Upper lobe of left lung (tissue), 6 donors: ENCODE results near the gene PGM2L1. TPM values are rescaled to one million over a fixed set of nuclear protein-coding genes. Genes with fewer than 3 reads are reported as not detected.

Experiments used
- ATAC-seq, 2 donors: fragments of 200-7000 bp; cut with Tn5 transposase; one replicate each; pipeline ENCODE4 v1.9.1; 2022; ENCODE audit warnings: mild to moderate bottlenecking in 2 of 2, moderate library complexity in 2 of 2; ENCODE audit not compliant: low FRiP score in 2 of 2
- DNase-seq, 2 donors: peaks; one replicate each; pipeline ENCODE4 v3.0.0-alpha.2; 2019 to 2020
- H3K27ac ChIP-seq, 4 donors: fragments of 200-600 bp; sonication (generic); one replicate each; pipeline ENCODE4 v1.5.1; 2016 to 2019
- H3K27me3 ChIP-seq, 4 donors: fragments of 200-600 bp; sonication (generic); one replicate each; pipeline ENCODE4 v1.5.1; 2017 to 2019
- H3K36me3 ChIP-seq, 4 donors: fragments of 200-600 bp; sonication (generic); one replicate each; pipeline ENCODE4 v1.5.1; 2016 to 2019
- H3K4me1 ChIP-seq, 4 donors: fragments of 200-600 bp; sonication (generic); one replicate each; pipeline ENCODE4 v1.5.1; 2018 to 2019
- H3K4me3 ChIP-seq, 4 donors: fragments of 200-600 bp; sonication (generic); one replicate each; pipeline ENCODE4 v1.5.1; 2017 to 2019; ENCODE audit warnings: mild to moderate bottlenecking in 2 of 4, moderate library complexity in 1 of 4
- H3K9me3 ChIP-seq, 4 donors: fragments of 200-600 bp; sonication (generic); one replicate each; pipeline ENCODE4 v1.5.1; 2018 to 2019
- EP300 ChIP-seq, 4 donors: sonication (generic); formaldehyde crosslinking; IDR thresholded peaks; one replicate each; pipeline ENCODE4 v1.5.1; 2017; ENCODE audit warnings: antibody characterized with exemption in 4 of 4, control low read depth in 2 of 4
- POLR2A ChIP-seq, 4 donors: fragments of 450-650 bp; IDR thresholded peaks; one replicate each; pipeline ENCODE4 v1.5.1; 2016 to 2017; ENCODE audit warnings: antibody characterized with exemption in 4 of 4, mild to moderate bottlenecking in 2 of 4
- POLR2AphosphoS5 ChIP-seq, 2 donors: sonication (generic); formaldehyde crosslinking; IDR thresholded peaks; one replicate each; pipeline ENCODE4 v1.5.1; 2017; ENCODE audit warnings: antibody characterized with exemption in 2 of 2
- WGBS, 2 donors: methylation state at CpG; one replicate each; pipeline ENCODE4 v1.1.5; 2017 to 2018; 5-methylcytosine and 5-hydroxymethylcytosine counted together
- total RNA-seq, 6 donors: library from RNA; depleted of rRNA in 4 of 6; stranded (reverse); fragments of >200 nt in 4 of 6; gene quantifications; one replicate each; pipeline versions ENCODE4 v1.1.0 to v1.2.1, GENCODE V29; 2016 to 2021
- TF ChIP-seq, protein P1 (sequence below), 6 experiments: fragments of 450-650 bp in 4 of 6; fragments of 200-600 bp in 2 of 6; sonication (generic) in 2 of 6; IDR thresholded peaks; one replicate each; pipeline ENCODE4 v1.5.1; 2016 to 2019; ENCODE audit warnings: antibody characterized with exemption in 6 of 6
- donor health status: DM: no; HTN: no; CAD: no; lungs with moderate emphysema.
- donor health status: DM: no; HTN: yes; CAD: no; lungs with severe emphysema.

The PGM2L1 gene
- total RNA-seq, 6 donors from 2014 or later: 1.0 to 8.8 (median 5.8) TPM

DNA sequence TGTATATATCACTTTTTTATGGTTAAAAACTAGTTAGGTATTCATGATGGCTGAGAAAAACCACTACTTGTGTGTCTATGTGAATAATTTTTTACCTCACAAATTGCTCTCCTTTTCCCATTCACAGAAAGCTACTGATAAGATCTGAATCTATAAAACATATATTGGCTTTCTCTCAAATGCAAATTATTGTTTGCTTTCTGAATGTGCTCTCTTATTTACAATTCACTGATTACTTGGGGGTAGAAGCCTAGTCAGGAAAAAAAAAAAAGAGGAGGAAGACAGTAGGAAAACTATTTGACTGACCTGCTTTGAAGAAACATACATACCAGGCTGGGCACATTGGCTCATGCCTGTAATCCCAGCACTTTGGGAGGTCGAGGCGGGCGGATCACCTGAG lies 20.5 kb downstream of the PGM2L1 start:
- 97 to 98% methylated on average over 3 of the region's 3 CpGs for WGBS, 2 donors
- DNase-seq (no peak), ATAC-seq (no peak)
- H3K27ac ChIP-seq: no peak overlapping the region
- no peaks in the 10 kb centered on the region for H3K27me3 ChIP-seq
- no peaks in the 10 kb centered on the region for H3K4me1 ChIP-seq
- TF ChIP-seq EP300 (IDR thresholded peaks at IDR 0.05): no peak
- TF ChIP-seq, protein P1, sequence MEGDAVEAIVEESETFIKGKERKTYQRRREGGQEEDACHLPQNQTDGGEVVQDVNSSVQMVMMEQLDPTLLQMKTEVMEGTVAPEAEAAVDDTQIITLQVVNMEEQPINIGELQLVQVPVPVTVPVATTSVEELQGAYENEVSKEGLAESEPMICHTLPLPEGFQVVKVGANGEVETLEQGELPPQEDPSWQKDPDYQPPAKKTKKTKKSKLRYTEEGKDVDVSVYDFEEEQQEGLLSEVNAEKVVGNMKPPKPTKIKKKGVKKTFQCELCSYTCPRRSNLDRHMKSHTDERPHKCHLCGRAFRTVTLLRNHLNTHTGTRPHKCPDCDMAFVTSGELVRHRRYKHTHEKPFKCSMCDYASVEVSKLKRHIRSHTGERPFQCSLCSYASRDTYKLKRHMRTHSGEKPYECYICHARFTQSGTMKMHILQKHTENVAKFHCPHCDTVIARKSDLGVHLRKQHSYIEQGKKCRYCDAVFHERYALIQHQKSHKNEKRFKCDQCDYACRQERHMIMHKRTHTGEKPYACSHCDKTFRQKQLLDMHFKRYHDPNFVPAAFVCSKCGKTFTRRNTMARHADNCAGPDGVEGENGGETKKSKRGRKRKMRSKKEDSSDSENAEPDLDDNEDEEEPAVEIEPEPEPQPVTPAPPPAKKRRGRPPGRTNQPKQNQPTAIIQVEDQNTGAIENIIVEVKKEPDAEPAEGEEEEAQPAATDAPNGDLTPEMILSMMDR (IDR thresholded peaks at IDR 0.05): no peak
- no peak for TF ChIP-seq POLR2A (IDR thresholded peaks at IDR 0.05)
- TF ChIP-seq POLR2AphosphoS5 (IDR thresholded peaks at IDR 0.05): no peak
- no peaks in the 10 kb centered on the region for H3K9me3 ChIP-seq
- no peak overlapping the region for H3K4me3 ChIP-seq
- no peaks in the 10 kb centered on the region for H3K36me3 ChIP-seq

DNA sequence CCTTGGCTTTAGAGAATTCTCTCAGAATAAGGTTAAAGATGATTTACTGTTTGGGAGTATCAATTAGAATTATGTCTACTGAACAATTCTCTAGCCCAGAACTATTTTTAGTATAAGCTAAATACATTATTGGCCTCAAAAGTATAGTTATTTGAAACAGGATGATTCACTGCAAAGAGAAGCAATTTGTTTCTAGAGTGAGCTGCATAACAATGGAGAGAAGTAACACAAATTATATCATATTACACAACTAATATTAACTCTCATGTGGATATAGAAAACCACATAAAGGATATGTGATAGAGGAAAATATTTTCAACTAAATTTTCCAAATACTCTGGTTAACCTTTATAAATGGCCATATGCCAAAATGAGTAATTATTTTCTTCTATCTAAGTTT lies 24.9 kb downstream of the PGM2L1 start:
- Histone ChIP-seq H3K4me1 (no peaks in the 10 kb centered on the region), H3K9me3 (no peaks in the 10 kb centered on the region), H3K27me3 (no peaks in the 10 kb centered on the region), H3K36me3 (no peaks in the 10 kb centered on the region), H3K27ac (no peak overlapping the region), H3K4me3 (no peak overlapping the region)
- TF ChIP-seq, protein P1 (IDR thresholded peaks at IDR 0.05): no peak
- TF ChIP-seq POLR2A (IDR thresholded peaks at IDR 0.05) (no peak), POLR2AphosphoS5 (IDR thresholded peaks at IDR 0.05) (no peak), EP300 (IDR thresholded peaks at IDR 0.05) (no peak)
- ATAC-seq: no peak
- no peak for DNase-seq

DNA sequence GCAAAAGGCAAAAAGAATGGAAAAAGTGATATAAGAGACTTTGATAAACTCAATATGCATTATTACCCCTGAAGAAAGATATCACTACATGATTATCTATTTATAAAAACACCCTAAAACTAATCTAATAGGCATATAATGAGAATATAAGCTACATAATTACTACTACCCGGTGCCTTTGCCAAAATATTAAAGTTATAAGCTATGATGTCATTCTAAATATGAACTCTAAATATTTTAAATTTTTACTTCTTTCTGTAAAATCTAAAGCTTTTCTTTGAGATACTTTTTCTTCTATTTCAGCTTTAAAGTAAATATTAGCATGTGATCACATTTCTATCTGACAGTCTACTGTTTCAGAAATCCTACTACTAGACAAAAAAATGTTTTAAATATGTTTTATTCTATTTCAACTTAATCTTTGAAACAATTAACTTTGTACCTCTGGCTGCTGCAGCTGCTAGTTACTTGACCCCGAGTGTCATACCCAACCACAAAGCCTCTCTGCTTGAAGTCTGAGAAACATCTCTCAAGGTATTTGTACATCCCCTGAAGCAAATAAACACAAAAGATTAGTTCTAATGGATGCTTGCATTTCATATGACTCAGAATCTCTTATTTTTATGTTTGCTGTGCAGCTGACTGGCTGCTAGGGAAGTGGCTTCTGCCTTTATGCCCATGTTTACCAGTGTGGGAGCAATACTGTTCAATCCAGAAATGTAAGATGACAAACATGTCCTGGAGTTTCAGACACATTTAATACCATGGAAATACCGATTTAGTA lies 26.8 kb downstream of the PGM2L1 start:
- no peak for DNase-seq
- TF ChIP-seq POLR2A (IDR thresholded peaks at IDR 0.05) (no peak), POLR2AphosphoS5 (IDR thresholded peaks at IDR 0.05) (no peak), EP300 (IDR thresholded peaks at IDR 0.05) (no peak)
- TF ChIP-seq, protein P1 (IDR thresholded peaks at IDR 0.05): no peak
- 89 to 94% methylated on average over 3 of the region's 3 CpGs for WGBS, 2 donors
- Histone ChIP-seq H3K4me1 (no peaks in the 10 kb centered on the region), H3K36me3 (peaks cover 0 to 12% (median 1%) of the 10 kb centered on the region in 4 donors), H3K27ac (no peak overlapping the region), H3K4me3 (no peak overlapping the region), H3K9me3 (no peaks in the 10 kb centered on the region), H3K27me3 (no peaks in the 10 kb centered on the region)
- ATAC-seq: no peak

DNA sequence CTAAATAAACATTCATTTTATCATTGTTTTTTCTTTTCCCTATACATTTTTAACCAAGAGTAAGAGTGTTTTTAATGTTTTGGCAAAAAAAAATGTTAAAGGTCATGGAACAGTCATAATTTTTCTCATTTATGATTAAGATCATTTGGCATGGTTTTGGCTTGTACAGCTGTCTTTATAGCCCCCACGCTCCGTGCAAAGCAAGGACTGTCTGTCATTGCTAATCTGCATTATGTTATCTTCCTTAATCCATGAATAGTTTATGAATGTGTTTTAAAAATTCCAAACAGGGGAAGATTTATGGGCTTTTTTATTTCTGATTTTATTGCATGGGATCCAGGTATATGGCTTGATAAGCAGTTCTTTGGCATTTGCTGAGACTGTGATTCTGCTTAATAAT lies 28.1 kb downstream of the PGM2L1 start:
- TF ChIP-seq, protein P1 (IDR thresholded peaks at IDR 0.05): no peak
- no peak for TF ChIP-seq EP300 (IDR thresholded peaks at IDR 0.05)
- TF ChIP-seq POLR2AphosphoS5 (IDR thresholded peaks at IDR 0.05): no peak
- no peak for TF ChIP-seq POLR2A (IDR thresholded peaks at IDR 0.05)

DNA sequence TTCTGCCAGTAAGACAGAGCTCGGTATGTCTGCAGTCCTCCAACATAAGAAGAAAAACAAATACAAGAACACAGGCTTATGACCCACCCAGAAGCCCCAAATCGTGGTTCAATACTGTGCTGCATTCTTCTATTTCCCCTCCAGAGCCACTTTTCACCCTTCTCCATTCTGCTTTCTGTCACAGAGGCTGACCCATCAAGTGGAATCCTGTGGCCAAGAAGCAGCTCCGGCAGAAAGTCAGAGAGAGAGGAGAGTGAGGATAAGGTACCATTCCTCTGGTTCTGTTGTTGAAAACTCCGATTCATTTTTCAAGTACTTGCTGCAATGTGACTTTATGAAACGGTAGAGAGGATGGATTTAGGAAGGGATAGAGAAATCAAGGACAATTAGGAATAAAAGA lies 30.4 kb downstream of the PGM2L1 start:
- 78 to 89% methylated on average over 5 of the region's 5 CpGs for WGBS, 2 donors

More for the DNA sequence above, 28.1 kb downstream of the PGM2L1 start:
- 88 to 94% methylated on average over 2 of the region's 2 CpGs for WGBS, 2 donors
- H3K4me3 ChIP-seq: no peak overlapping the region
- H3K4me1 ChIP-seq: no peaks in the 10 kb centered on the region
- H3K36me3 ChIP-seq: peaks cover 0 to 12% (median 1%) of the 10 kb centered on the region in 4 donors
- H3K27me3 ChIP-seq: no peaks in the 10 kb centered on the region
- no peak for DNase-seq
- no peak overlapping the region for H3K27ac ChIP-seq
- no peak for ATAC-seq
- no peaks in the 10 kb centered on the region for H3K9me3 ChIP-seq

More for the DNA sequence above, 30.4 kb downstream of the PGM2L1 start:
- Histone ChIP-seq H3K27me3 (no peaks in the 10 kb centered on the region), H3K9me3 (no peaks in the 10 kb centered on the region), H3K4me1 (no peaks in the 10 kb centered on the region), H3K27ac (no peak overlapping the region), H3K36me3 (peaks cover 0 to 12% (median 1%) of the 10 kb centered on the region in 4 donors), H3K4me3 (no peak overlapping the region)
- no peak for DNase-seq
- TF ChIP-seq, protein P1 (IDR thresholded peaks at IDR 0.05): no peak
- TF ChIP-seq POLR2A (IDR thresholded peaks at IDR 0.05): no peak
- no peak for TF ChIP-seq POLR2AphosphoS5 (IDR thresholded peaks at IDR 0.05)
- ATAC-seq: no peak
